H1 (cell line): Measurements from ENCODE around the gene SPTB. TPM values are rescaled to one million over a fixed set of nuclear protein-coding genes. Genes with fewer than 3 reads are reported as not detected.

Experiments used
- CTCF ChIA-PET: fragments of 300-600 bp; sonication (Branson Sonifier 250); formaldehyde crosslinking; loops from one replicate; lab custom pipeline; 2021; ENCODE audit not compliant: partially characterized antibody; lab: Charles Lee
- POLR2A ChIA-PET: fragments of 300-600 bp; sonication (Branson Sonifier 250); formaldehyde crosslinking; loops from one replicate; lab custom pipeline; 2021; ENCODE audit warnings: inconsistent platforms; ENCODE audit not compliant: partially characterized antibody; lab: Charles Lee
- DNase-seq, 2 experiments: peaks; one replicate each; pipeline versions ENCODE4 v3.0.0 to v3.0.0-alpha.2; 2010 to 2022; ENCODE audit warnings: low spot score in 2 of 2, low read depth in 1 of 2, mixed read lengths in 1 of 2
- FAIRE-seq: peaks from 2 replicates; lab custom pipeline; 2011; peaks lifted over from hg19 to GRCh38; lab: Jason Lieb, UNC
- H2AFZ ChIP-seq: 2 replicates; pipeline ENCODE4 v1.8.1; 2012; ENCODE audit warnings: low read length, inconsistent platforms
- H2AK5ac ChIP-seq: 2 replicates; pipeline ENCODE4 v1.6.1; 2013; ENCODE audit warnings: low read depth, low read length
- H2BK120ac ChIP-seq: replicated peaks from 2 replicates; pipeline ENCODE3; 2013; ENCODE audit warnings: low read depth, low read length, inconsistent platforms
- H2BK12ac ChIP-seq: 2 replicates; pipeline ENCODE4 v1.6.1; 2013; ENCODE audit warnings: low read depth, low read length
- H2BK15ac ChIP-seq: 2 replicates; pipeline ENCODE4 v1.6.1; 2013; ENCODE audit warnings: low read length
- H2BK20ac ChIP-seq: 2 replicates; pipeline ENCODE4 v1.6.1; 2013; ENCODE audit warnings: low read length
- H2BK5ac ChIP-seq: 2 replicates; pipeline ENCODE4 v1.6.1; 2013; ENCODE audit warnings: low read depth, low read length
- H3K14ac ChIP-seq: 2 replicates; pipeline ENCODE4 v1.6.1; 2013; ENCODE audit warnings: inconsistent platforms; ENCODE audit not compliant: insufficient read length
- H3K18ac ChIP-seq: 2 replicates; pipeline ENCODE4 v1.6.1; 2013; ENCODE audit warnings: low read length; ENCODE audit errors: extremely low read depth
- H3K23ac ChIP-seq: 2 replicates; pipeline ENCODE4 v1.6.1; 2013; ENCODE audit warnings: inconsistent platforms; ENCODE audit not compliant: insufficient read length
- H3K23me2 ChIP-seq: 2 replicates; pipeline ENCODE4 v1.6.1; 2013; ENCODE audit warnings: low read depth, low read length
- H3K27ac ChIP-seq: 2 replicates; pipeline ENCODE4 v1.6.1; 2011; ENCODE audit warnings: low read depth, low read length, inconsistent platforms
- H3K27me3 ChIP-seq, 4 experiments: replicated peaks in 1 of 4; 1 replicate in 1 of 4; 2 replicates in 3 of 4; pipeline versions ENCODE4 v1.6.1 to v1.8.1; 2011 to 2013; ENCODE audit warnings: low read length in 3 of 4, mild to moderate bottlenecking in 3 of 4, inconsistent platforms in 2 of 4, mixed read lengths in 2 of 4, moderate library complexity in 1 of 4; ENCODE audit not compliant: control insufficient read depth in 3 of 4, insufficient read depth in 3 of 4; ENCODE audit errors: extremely low read depth in 1 of 4
- H3K36me3 ChIP-seq, 4 experiments: 2 replicates each; pipeline versions ENCODE4 v1.6.1 to v1.8.1; 2011 to 2013; ENCODE audit warnings: mild to moderate bottlenecking in 4 of 4, low read length in 3 of 4, moderate library complexity in 2 of 4, control low read depth in 1 of 4, inconsistent platforms in 1 of 4; ENCODE audit not compliant: insufficient read depth in 4 of 4, control insufficient read depth in 2 of 4
- H3K4ac ChIP-seq: replicated peaks from 2 replicates; pipeline ENCODE3; 2013; ENCODE audit warnings: low read length, low read depth, mixed read lengths, inconsistent platforms; ENCODE audit not compliant: insufficient read length
- H3K4me1 ChIP-seq, 4 experiments: replicated peaks in 1 of 4; 1 replicate in 1 of 4; 2 replicates in 3 of 4; pipeline versions ENCODE4 v1.6.1 to v1.8.1; 2011 to 2013; ENCODE audit warnings: low read length in 3 of 4, inconsistent platforms in 2 of 4, mixed read lengths in 1 of 4; ENCODE audit not compliant: insufficient read depth in 4 of 4, control insufficient read depth in 3 of 4
- H3K4me2 ChIP-seq, 2 experiments: 2 replicates each; pipeline versions ENCODE4 v1.6.1 to v1.8.1; 2011 to 2013; ENCODE audit warnings: low read depth in 2 of 2, low read length in 2 of 2, control low read depth in 1 of 2, inconsistent platforms in 1 of 2, mild to moderate bottlenecking in 1 of 2; ENCODE audit not compliant: insufficient read depth in 1 of 2
- H3K4me3 ChIP-seq, 4 experiments: fragments of 200-600, 300-600 bp in 1 of 4; sonication (generic), shearing (Covaris generic), sonication (Bioruptor Twin) in 1 of 4; 2 replicates each; pipeline versions ENCODE4 v1.5.1 to v1.8.1; 2011 to 2016; ENCODE audit warnings: low read length in 4 of 4, low read depth in 3 of 4, control low read depth in 2 of 4, inconsistent platforms in 2 of 4, mild to moderate bottlenecking in 2 of 4, mixed read lengths in 1 of 4, moderate library complexity in 1 of 4; ENCODE audit not compliant: insufficient read depth in 2 of 4; ENCODE audit errors: extremely low read depth in 1 of 4
- H3K56ac ChIP-seq: replicated peaks from 2 replicates; pipeline ENCODE3; 2013; ENCODE audit warnings: low read depth, mild to moderate bottlenecking, mixed read lengths, low read length, inconsistent platforms; ENCODE audit not compliant: insufficient read length
- H3K79me1 ChIP-seq: 2 replicates; pipeline ENCODE4 v1.6.1; 2013; ENCODE audit warnings: low read depth, low read length, control low read depth
- H3K79me2 ChIP-seq, 2 experiments: 2 replicates each; pipeline versions ENCODE4 v1.6.1 to v1.8.1; 2012 to 2013; ENCODE audit warnings: low read length in 2 of 2, mild to moderate bottlenecking in 2 of 2, inconsistent platforms in 1 of 2; ENCODE audit not compliant: insufficient read depth in 2 of 2, control insufficient read depth in 1 of 2
- H3K9ac ChIP-seq, 4 experiments: replicated peaks in 1 of 4; 1 replicate in 1 of 4; 2 replicates in 3 of 4; pipeline versions ENCODE4 v1.6.1 to v1.8.1; 2011 to 2013; ENCODE audit warnings: low read depth in 3 of 4, low read length in 3 of 4, control low read depth in 2 of 4, mild to moderate bottlenecking in 2 of 4, moderate library complexity in 2 of 4, inconsistent platforms in 1 of 4; ENCODE audit errors: extremely low read depth in 1 of 4
- H3K9me3 ChIP-seq, 2 experiments: 2 replicates each; pipeline versions ENCODE4 v1.6.1 to v1.8.1; 2012 to 2013; ENCODE audit warnings: mild to moderate bottlenecking in 2 of 2, moderate library complexity in 2 of 2, control low read depth in 1 of 2, inconsistent platforms in 1 of 2, low read depth in 1 of 2, low read length in 1 of 2, mixed read lengths in 1 of 2; ENCODE audit not compliant: insufficient read depth in 2 of 2
- H4K20me1 ChIP-seq, 2 experiments: replicated peaks in 1 of 2; 2 replicates each; pipeline versions ENCODE3 to v1.8.1; 2011 to 2013; ENCODE audit warnings: inconsistent platforms in 2 of 2, low read length in 2 of 2, mild to moderate bottlenecking in 1 of 2; ENCODE audit not compliant: insufficient read depth in 2 of 2, control insufficient read depth in 1 of 2
- H4K5ac ChIP-seq: 2 replicates; pipeline ENCODE4 v1.6.1; 2013; ENCODE audit warnings: low read length, low read depth, mixed read lengths, inconsistent platforms; ENCODE audit not compliant: insufficient read length
- H4K8ac ChIP-seq: 2 replicates; pipeline ENCODE4 v1.8.0; 2013; ENCODE audit warnings: mild to moderate bottlenecking, moderate library complexity, low read length, inconsistent platforms; ENCODE audit not compliant: insufficient read depth; ENCODE audit errors: extremely low read depth
- H4K91ac ChIP-seq: replicated peaks from 2 replicates; pipeline ENCODE3; 2013; ENCODE audit warnings: low read length, mixed read lengths, inconsistent platforms; ENCODE audit not compliant: insufficient read length
- BCL11A ChIP-seq, 2 experiments: IDR thresholded peaks; one replicate each; pipeline ENCODE4 v1.6.1; 2011; ENCODE audit warnings: low read depth in 2 of 2, low read length in 2 of 2, mild to moderate bottlenecking in 2 of 2
- BRCA1 ChIP-seq: IDR thresholded peaks from 2 replicates; pipeline ENCODE4 v1.6.1; 2012; ENCODE audit warnings: low read depth, low read length, improper control_type of control experiment
- CBX5 ChIP-seq: fragments of 300-800, 300-1000 bp; sonication (generic); IDR thresholded peaks from 2 replicates; pipeline ENCODE4 v1.7.1; 2016; ENCODE audit warnings: antibody characterized with exemption, low read length, low read depth
- CBX8 ChIP-seq: fragments of 300-800, 300-1000 bp; sonication (generic); IDR thresholded peaks from 2 replicates; pipeline ENCODE4 v1.7.1; 2016; ENCODE audit warnings: low read depth, low read length, borderline replicate concordance
- EP300 ChIP-seq, 2 experiments: IDR thresholded peaks; 1 replicate in 1 of 2; 2 replicates in 1 of 2; pipeline ENCODE4 v1.6.1; 2011 to 2012; ENCODE audit warnings: low read depth in 2 of 2, low read length in 2 of 2, mild to moderate bottlenecking in 2 of 2, borderline replicate concordance in 1 of 2, inconsistent platforms in 1 of 2, moderate library complexity in 1 of 2
- PHF8 ChIP-seq: fragments of 200-600 bp; sonication (generic); conservative IDR thresholded peaks from 2 replicates; pipeline ENCODE4 v1.7.1; 2012; ENCODE audit warnings: low read depth, mild to moderate bottlenecking, inconsistent platforms, low read length, moderate library complexity
- POU5F1 ChIP-seq: IDR thresholded peaks from 2 replicates; pipeline ENCODE4 v1.6.1; 2011; ENCODE audit warnings: low read depth, mild to moderate bottlenecking, low read length, moderate library complexity
- RXRA ChIP-seq: IDR thresholded peaks from 2 replicates; pipeline ENCODE4 v1.6.1; 2011; ENCODE audit warnings: low read depth, mild to moderate bottlenecking, low read length, moderate library complexity; ENCODE audit not compliant: insufficient read depth
- SIN3A ChIP-seq, 2 experiments: IDR thresholded peaks in 1 of 2; conservative IDR thresholded peaks in 1 of 2; 2 replicates each; pipeline ENCODE4 v1.6.1; 2011 to 2012; ENCODE audit warnings: low read length in 2 of 2, improper control_type of control experiment in 1 of 2, low read depth in 1 of 2, mild to moderate bottlenecking in 1 of 2
- SIX5 ChIP-seq: IDR thresholded peaks from 2 replicates; pipeline ENCODE4 v1.6.1; 2011; ENCODE audit warnings: mild to moderate bottlenecking, low read depth, low read length
- YY1 ChIP-seq: IDR thresholded peaks from 2 replicates; pipeline ENCODE4 v1.6.1; 2011; ENCODE audit warnings: low read depth, mild to moderate bottlenecking, low read length
- WGBS, 2 experiments: shearing (Covaris generic) in 1 of 2; methylation state at CpG; one replicate each; pipeline versions ENCODE4 v1.1.6 to v1.1.7; 2013 to 2015; ENCODE audit warnings: low lambda C conversion rate in 2 of 2, mixed read lengths in 2 of 2, inconsistent platforms in 1 of 2, low coverage in 1 of 2, missing lambda C conversion rate in 1 of 2; ENCODE audit not compliant: insufficient replicate concordance in 2 of 2, insufficient coverage in 1 of 2, insufficient read length in 1 of 2; ENCODE audit errors: extremely low coverage in 1 of 2, missing lambda C conversion rate in 1 of 2; 5-methylcytosine and 5-hydroxymethylcytosine counted together
- polyA plus RNA-seq, 7 experiments: library from polyadenylated mRNA; depleted of rRNA in 3 of 7; stranded (reverse) in 5 of 7; unstranded in 2 of 7; fragments of >200 nt in 5 of 7; fragments of 200-250 nt in 2 of 7; gene quantifications; 1 replicate in 5 of 7; 2 replicates in 1 of 7; 4 replicates in 1 of 7; pipeline versions ENCODE4 v1.2.1 to v1.2.3, GENCODE V29; 2011 to 2013; ENCODE audit warnings: missing spikeins in 2 of 7, mixed read lengths in 2 of 7
- total RNA-seq: library from RNA; stranded (reverse); fragmentation: NEBNext Ultra II Directional; extraction: Animal tissue kit (Norgen Biotek cat#: 25700); gene quantifications from 2 replicates; pipeline ENCODE4 v1.2.1, GENCODE V29; 2021
- TF ChIP-seq, protein P1 (sequence below): IDR thresholded peaks from 2 replicates; pipeline ENCODE4 v1.6.1; 2011; ENCODE audit warnings: low read length, improper control_type of control experiment

The SPTB gene
- total and polyA plus RNA-seq, 2 of the 8 experiments (the other 6 are each of a cell fraction or from before 2014, with no cell fraction given) = 0.30 to 2.4 TPM

DNA sequence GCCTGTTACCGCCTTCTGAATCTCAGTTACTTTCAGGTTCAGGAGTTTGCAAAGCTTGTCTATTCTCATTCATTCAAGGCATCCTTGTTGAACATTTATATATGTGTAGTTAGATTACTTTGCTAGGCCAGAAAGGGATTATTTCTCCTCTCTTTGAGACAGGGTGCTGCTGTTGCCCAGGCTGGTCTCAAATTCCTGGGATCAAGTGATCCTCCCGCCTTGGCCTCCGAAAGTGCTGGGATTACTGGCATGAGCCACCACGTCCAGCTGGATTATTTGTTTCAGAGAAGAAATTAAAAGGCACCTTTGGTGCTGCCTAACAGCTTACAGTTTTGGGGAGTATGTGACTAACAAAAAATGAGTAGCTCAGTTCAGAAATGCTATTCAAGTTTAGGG lies 35.3 kb upstream of the SPTB start:
- FAIRE-seq (no peak), DNase-seq (no peak)
- Histone ChIP-seq H3K36me3 (no peaks in the 10 kb centered on the region), H3K79me2 (peaks cover 5 to 28% of the 10 kb centered on the region in 2 experiments; a peak in 3 of 4 replicates), H3K27me3 (no peaks in the 10 kb centered on the region), H3K23ac (no peak overlapping the region), H3K79me1 (no peaks in the 10 kb centered on the region; the same call in none of the 2 replicates), H4K20me1 (no peaks in the 10 kb centered on the region), H2BK12ac (no peak overlapping the region), H3K14ac (no peak overlapping the region), H3K9ac (peak overlapping the region; percentile 89 to 95 (median 94)), H4K91ac (no peak overlapping the region), H2AK5ac (0 out of 2 replicates have a peak overlapping the region, but pooled peaks have one; percentile 39), H4K8ac (no peak overlapping the region; the same call in 1 of the 2 replicates), H4K5ac (no peak overlapping the region), H3K27ac (peak overlapping the region; percentile 86), H2BK20ac (no peak overlapping the region), H3K56ac (no peak overlapping the region), H3K4me2 (peak overlapping the region; percentile 79 to 90), H2BK15ac (no peak overlapping the region), H3K23me2 (peaks cover 5% of the 10 kb centered on the region), H3K4ac (no peak overlapping the region), H2BK5ac (peak overlapping the region; percentile 84; the same call in 1 of the 2 replicates), H2BK120ac (no peak overlapping the region), H3K9me3 (no peaks in the 10 kb centered on the region), H3K4me3 (peak overlapping the region; percentile 75 to 90 (median 89)), H2AFZ (no peak overlapping the region), H3K4me1 (peaks cover 0 to 4% (median 3%) of the 10 kb centered on the region in 4 experiments; a peak in 4 of 7 replicates), H3K18ac (no peak overlapping the region)
- WGBS, 2 experiments = 43% methylated on average over 4 of the region's 4 CpGs; no CpG with 5 or more reads in 1 of the 2 experiments
- ChIA-PET CTCF (interaction anchor here (1.0 to 1.7 kb wide), 10 partner anchors 10 to 244 kb away, joined by 3 to 9 read pairs (median 3); no protein-coding TSS in a partner anchor), POLR2A (interaction anchor here (0.6 to 2.3 kb wide), 14 partner anchors 9 to 169 kb away, joined by 3 to 17 read pairs (median 4); no protein-coding TSS in a partner anchor)
- TF ChIP-seq YY1 (no peak), SIN3A (conservative IDR thresholded peaks at IDR 0.05 in 1 of 2, IDR thresholded peaks at IDR 0.05 in 1 of 2; ENCODE audit: low read depth in 1 of 2, low read length in 2 of 2) (no peak), RXRA (no peak), BRCA1 (no peak), EP300 (IDR thresholded peaks at IDR 0.05; ENCODE audit: borderline replicate concordance in 1 of 2, low read depth in 2 of 2, low read length in 2 of 2) (no peak), BCL11A (IDR thresholded peaks at IDR 0.05; ENCODE audit: low read depth in 2 of 2, low read length in 2 of 2) (no peak), PHF8 (no peak), CBX5 (no peak), SIX5 (no peak), POU5F1 (no peak), CBX8 (no peak)
- TF ChIP-seq, protein P1, sequence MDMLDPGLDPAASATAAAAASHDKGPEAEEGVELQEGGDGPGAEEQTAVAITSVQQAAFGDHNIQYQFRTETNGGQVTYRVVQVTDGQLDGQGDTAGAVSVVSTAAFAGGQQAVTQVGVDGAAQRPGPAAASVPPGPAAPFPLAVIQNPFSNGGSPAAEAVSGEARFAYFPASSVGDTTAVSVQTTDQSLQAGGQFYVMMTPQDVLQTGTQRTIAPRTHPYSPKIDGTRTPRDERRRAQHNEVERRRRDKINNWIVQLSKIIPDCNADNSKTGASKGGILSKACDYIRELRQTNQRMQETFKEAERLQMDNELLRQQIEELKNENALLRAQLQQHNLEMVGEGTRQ = no peak
